NCI-H774 (cell line): ENCODE results near the gene GLYATL1.

Experiments used
- DNase-seq: peaks from one replicate; lab custom pipeline; 2025; lab: John Stamatoyannopoulos, UW

Gene GLYATL1

GRCh38 chr11:58927393-58928106, 11.7 kb upstream of the GLYATL1 start:
- DNase-seq: peak; percentile 80

- DNase-seq: no peak
These were observed 11.2 kb upstream of the GLYATL1 start for GRCh38 chr11:58928107-58928499.

- DNase-seq: peak; percentile 65
These were observed 10.6 kb upstream of the GLYATL1 start for GRCh38 chr11:58928691-58929090.

- no peak for DNase-seq
These were observed 8.4 kb upstream of the GLYATL1 start for GRCh38 chr11:58930926-58931325.

- DNase-seq: no peak
These were observed 5.6 kb upstream of the GLYATL1 start for GRCh38 chr11:58933661-58934060.

GRCh38 chr11:58934945-58935513, 4.3 kb upstream of the GLYATL1 start:
- DNase-seq: no peak

GRCh38 chr11:58938398-58938797, 890 bp upstream of the GLYATL1 start:
- DNase-seq: no peak

GRCh38 chr11:58940028-58940427, 740 bp downstream of the GLYATL1 start:
- DNase-seq: no peak

- no peak for DNase-seq
These were observed 2.5 kb downstream of the GLYATL1 start for GRCh38 chr11:58941838-58942237.

GRCh38 chr11:58945663-58946062, 6.4 kb downstream of the GLYATL1 start:
- no peak for DNase-seq

- DNase-seq: no peak
These were observed 9.9 kb downstream of the GLYATL1 start for GRCh38 chr11:58949184-58949583.

GRCh38 chr11:58957922-58958321, 18.6 kb downstream of the GLYATL1 start:
- no peak for DNase-seq

GRCh38 chr11:58958500-58958899, 19.2 kb downstream of the GLYATL1 start:
- no peak for DNase-seq

- no peak for DNase-seq
These were observed 24.3 kb downstream of the GLYATL1 start for GRCh38 chr11:58963551-58964104.

- DNase-seq: no peak
These were observed 26.1 kb downstream of the GLYATL1 start for GRCh38 chr11:58965246-58965985.

GRCh38 chr11:58968251-58968711, 29.0 kb downstream of the GLYATL1 start:
- peak; percentile 70 for DNase-seq

- DNase-seq: no peak
These were observed 38.2 kb downstream of the GLYATL1 start for GRCh38 chr11:58977470-58977869.

- no peak for DNase-seq
These were observed 39.9 kb downstream of the GLYATL1 start for GRCh38 chr11:58979222-58979621.

GRCh38 chr11:58980159-58980843, 41.0 kb downstream of the GLYATL1 start:
- no peak for DNase-seq

- DNase-seq: no peak
These were observed 53.2 kb downstream of the GLYATL1 start for GRCh38 chr11:58992489-58992888.

- DNase-seq: no peak
These were observed 54.9 kb downstream of the GLYATL1 start for GRCh38 chr11:58994171-58994570.
